Measurements from ENCODE around the gene PARD6A. TPM values are rescaled to one million over a fixed set of nuclear protein-coding genes. Genes with fewer than 3 reads are reported as not detected.

The PARD6A gene
- total and polyA plus RNA-seq, 2 of the 13 experiments (the other 11 are each of a cell fraction or from before 2014, with no cell fraction given) = 3.5 to 4.3 TPM

DNA sequence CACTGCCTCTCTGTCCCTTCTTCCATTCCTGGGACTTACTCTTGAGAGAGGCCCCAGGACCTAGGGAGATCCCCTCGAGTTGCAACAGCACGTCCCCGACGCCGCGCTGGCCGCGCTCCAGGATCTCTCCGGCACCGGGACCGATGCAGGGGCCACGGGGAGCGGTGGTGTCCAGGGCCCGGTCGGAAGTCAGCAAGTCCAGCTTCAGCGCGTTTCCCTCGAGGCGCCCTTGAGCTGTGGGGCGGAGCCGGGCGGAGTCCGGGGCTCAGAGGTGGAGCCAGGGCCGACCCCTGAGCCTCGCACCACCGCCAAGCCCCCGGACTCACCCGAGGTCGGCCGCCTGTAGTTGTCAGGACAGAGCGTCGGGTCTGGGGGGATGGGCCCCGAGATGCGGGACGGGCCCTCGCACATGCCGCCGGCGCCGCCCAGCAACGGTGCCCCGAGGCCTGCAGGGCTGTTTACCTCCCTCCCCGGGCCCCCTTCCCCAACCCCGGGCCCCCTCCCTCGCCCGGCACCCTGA lies 5.3 kb downstream of the PARD6A start (continued):
- peak; percentile 85 for TF ChIP-seq ZNF687 (CRISPR knock-in tag; IDR thresholded peaks at IDR 0.05)
- peak; percentile 38; the same call in 1 of the 2 replicates for TF ChIP-seq ZNF430 (CRISPR knock-in tag; IDR thresholded peaks at IDR 0.05)
- no peak for TF ChIP-seq U2AF2 (IDR thresholded peaks at IDR 0.05; ENCODE audit: low read depth, low read length)
- no peak; the same call in 1 of the 2 replicates for TF ChIP-seq ISL2 (CRISPR knock-in tag; IDR thresholded peaks at IDR 0.05)
- 0 out of 2 replicates have a peak, but pooled peaks have one; percentile 9 for TF ChIP-seq ZSCAN9 (CRISPR knock-in tag; IDR thresholded peaks at IDR 0.05; ENCODE audit: borderline replicate concordance)
- no peak for TF ChIP-seq ZBTB10 (CRISPR knock-in tag; IDR thresholded peaks at IDR 0.05; ENCODE audit: borderline replicate concordance)
- TF ChIP-seq REPIN1 (CRISPR knock-in tag; IDR thresholded peaks at IDR 0.05; ENCODE audit: borderline replicate concordance, low read depth) = peak; percentile 74
- no peak for TF ChIP-seq ZNF567 (CRISPR knock-in tag; IDR thresholded peaks at IDR 0.05; ENCODE audit: borderline replicate concordance)
- no peak for TF ChIP-seq SNRNP70 (IDR thresholded peaks at IDR 0.05; ENCODE audit: low read depth, low read length)
- peak; percentile 48; the same call in 1 of the 2 replicates for TF ChIP-seq ZNF280B (CRISPR knock-in tag; IDR thresholded peaks at IDR 0.05; ENCODE audit: borderline replicate concordance)
- TF ChIP-seq HINFP (CRISPR knock-in tag; IDR thresholded peaks at IDR 0.05; ENCODE audit: low read depth) = no peak
- TF ChIP-seq PHF8 (CRISPR knock-in tag; IDR thresholded peaks at IDR 0.05) = peak; percentile 22
- TF ChIP-seq SOX5 (CRISPR knock-in tag; IDR thresholded peaks at IDR 0.05; ENCODE audit: borderline replicate concordance) = no peak
- TF ChIP-seq SNAPC2 (CRISPR knock-in tag; IDR thresholded peaks at IDR 0.05) = peak; percentile 24; the same call in 1 of the 2 replicates
- TF ChIP-seq TAF1 (CRISPR knock-in tag; IDR thresholded peaks at IDR 0.05) = peak; percentile 15; the same call in 1 of the 2 replicates
- no peak for TF ChIP-seq CBX5 (CRISPR knock-in tag; IDR thresholded peaks at IDR 0.05; ENCODE audit: borderline replicate concordance)
- no peak for TF ChIP-seq TGIF2 (CRISPR knock-in tag; IDR thresholded peaks at IDR 0.05)
- TF ChIP-seq SAP130 (CRISPR knock-in tag; IDR thresholded peaks at IDR 0.05; ENCODE audit: low read depth) = peak; percentile 48
- 0 out of 2 replicates have a peak, but pooled peaks have one; percentile 55 for TF ChIP-seq PRMT3 (CRISPR knock-in tag; IDR thresholded peaks at IDR 0.05; ENCODE audit: borderline replicate concordance, low read depth)
- TF ChIP-seq FOSL2 (CRISPR knock-in tag; IDR thresholded peaks at IDR 0.05) = peak; percentile 27; the same call in 1 of the 2 replicates
- TF ChIP-seq BRCA1 (CRISPR knock-in tag; IDR thresholded peaks at IDR 0.05) = no peak

Data from HepG2 (cell line).